B cell (primary cell): ENCODE data around the gene AMPH. TPM values are rescaled to one million over a fixed set of nuclear protein-coding genes. Genes with fewer than 3 reads are reported as not detected.

Experiments
- ATAC-seq: fragments of 200-7000 bp; cut with Tn5 transposase; one replicate; pipeline ENCODE4 v1.10.0; 2021; ENCODE audit warnings: low read depth, mild to moderate bottlenecking, moderate number of reproducible peaks, moderate library complexity
- CTCF ChIA-PET: fragments of 350-600 bp; sonication (Branson Sonifier 250); formaldehyde crosslinking; loops from one replicate; lab custom pipeline; 2021; ENCODE audit warnings: antibody characterized with exemption, inconsistent platforms; lab: Charles Lee
- POLR2A ChIA-PET: fragments of 350-600 bp; sonication (Branson Sonifier 250); formaldehyde crosslinking; loops from one replicate; lab custom pipeline; 2021; ENCODE audit warnings: antibody characterized with exemption; lab: Charles Lee
- DNase-seq: peaks from one replicate; pipeline ENCODE4 v3.0.0; 2013
- H2AFZ ChIP-seq: 2 replicates; pipeline ENCODE4 v1.6.1; 2012; ENCODE audit warnings: mild to moderate bottlenecking, low read depth, low read length; ENCODE audit not compliant: insufficient read depth, poor library complexity, severe bottlenecking
- H3K27ac ChIP-seq, 2 donors: 1 replicate in 1 of 2; 2 replicates in 1 of 2; pipeline ENCODE4 v1.5.1; 2012 to 2013; ENCODE audit warnings: low read length in 2 of 2, mild to moderate bottlenecking in 2 of 2, moderate library complexity in 1 of 2
- H3K27me3 ChIP-seq, 4 experiments: fragments of 200-600 bp in 1 of 4; sonication (generic) in 1 of 4; replicated peaks in 1 of 4; 1 replicate in 2 of 4; 2 replicates in 2 of 4; pipeline versions ENCODE4 v1.6.1 to v1.7.0; 2013 to 2016; ENCODE audit warnings: low read length in 3 of 4, mild to moderate bottlenecking in 2 of 4, mixed read lengths in 1 of 4, moderate library complexity in 1 of 4; ENCODE audit not compliant: insufficient read depth in 4 of 4, control insufficient read depth in 3 of 4; ENCODE audit errors: control extremely low read depth in 1 of 4
- H3K36me3 ChIP-seq, 2 experiments: replicated peaks in 1 of 2; 1 replicate in 1 of 2; 2 replicates in 1 of 2; pipeline versions ENCODE4 v1.6.1 to v1.7.1; 2013; ENCODE audit warnings: low read length in 1 of 2; ENCODE audit not compliant: insufficient read depth in 2 of 2, control insufficient read depth in 1 of 2; ENCODE audit errors: control extremely low read depth in 1 of 2, extremely low read depth in 1 of 2
- H3K4me1 ChIP-seq, 2 donors: fragments of 200-600 bp in 1 of 2; sonication (generic) in 1 of 2; 1 replicate in 1 of 2; 2 replicates in 1 of 2; pipeline versions ENCODE4 v1.5.1 to v1.6.1; 2013 to 2017; ENCODE audit warnings: low read length in 2 of 2; ENCODE audit not compliant: control insufficient read depth in 2 of 2, insufficient read depth in 2 of 2
- H3K4me2 ChIP-seq: replicated peaks from 2 replicates; pipeline ENCODE3; 2012; ENCODE audit warnings: mild to moderate bottlenecking, low read depth, low read length; ENCODE audit not compliant: poor library complexity, severe bottlenecking
- H3K4me3 ChIP-seq, 5 experiments: fragments of 200-600 bp in 1 of 5; sonication (generic) in 1 of 5; 1 replicate in 3 of 5; 2 replicates in 2 of 5; pipeline versions ENCODE4 v1.5.1 to v1.7.0; 2011 to 2016; ENCODE audit warnings: low read length in 4 of 5, mild to moderate bottlenecking in 4 of 5, low read depth in 2 of 5, control low read depth in 1 of 5, moderate library complexity in 1 of 5; ENCODE audit not compliant: insufficient read depth in 1 of 5; ENCODE audit errors: control extremely low read depth in 1 of 5, extremely low read depth in 1 of 5
- H3K79me2 ChIP-seq: fragments of 200-600 bp; sonication (generic); one replicate; pipeline ENCODE4 v1.6.0; 2016; ENCODE audit warnings: low read length; ENCODE audit not compliant: control insufficient read depth, insufficient read depth
- H3K9ac ChIP-seq: fragments of 200-600 bp; sonication (generic); 2 replicates; pipeline ENCODE4 v1.6.1; 2017; ENCODE audit warnings: mild to moderate bottlenecking, low read length, moderate library complexity
- H3K9me3 ChIP-seq, 3 donors: one replicate each; pipeline versions ENCODE4 v1.6.1 to v1.7.1; 2013; ENCODE audit warnings: low read length in 2 of 3; ENCODE audit not compliant: control insufficient read depth in 2 of 3, insufficient read depth in 1 of 3; ENCODE audit errors: control extremely low read depth in 1 of 3
- H4K20me1 ChIP-seq: 2 replicates; pipeline ENCODE4 v1.6.0; 2012; ENCODE audit warnings: mild to moderate bottlenecking, low read length; ENCODE audit not compliant: insufficient read depth, control insufficient read depth, poor library complexity, severe bottlenecking
- H3K27ac Mint-ChIP-seq: one replicate; pipeline ENCODE4 v1.8.0; 2021; ENCODE audit warnings: mixed read lengths
- H3K27me3 Mint-ChIP-seq: one replicate; pipeline ENCODE4 v1.8.0; 2021; ENCODE audit warnings: mixed read lengths
- H3K4me1 Mint-ChIP-seq: one replicate; pipeline ENCODE4 v1.8.0; 2021; ENCODE audit warnings: mixed read lengths
- H3K4me3 Mint-ChIP-seq: one replicate; pipeline ENCODE4 v1.8.0; 2021; ENCODE audit warnings: mixed read lengths
- H3K9me3 Mint-ChIP-seq: one replicate; pipeline ENCODE4 v1.8.0; 2022; ENCODE audit warnings: mixed read lengths; ENCODE audit not compliant: insufficient read depth
- CTCF ChIP-seq: fragments of 200-600 bp; IDR thresholded peaks from one replicate; pipeline ENCODE4 v1.8.0; 2022; ENCODE audit warnings: antibody characterized with exemption, mild to moderate bottlenecking
- EZH2 ChIP-seq: IDR thresholded peaks from 2 replicates; pipeline ENCODE4 v1.6.1; 2012; ENCODE audit warnings: borderline replicate concordance, low read depth, mild to moderate bottlenecking, moderate library complexity, low read length; ENCODE audit not compliant: insufficient read depth, poor library complexity, severe bottlenecking
- WGBS: methylation state at CpG from one replicate; pipeline ENCODE4 v1.1.5; 2013; ENCODE audit warnings: missing lambda C conversion rate; ENCODE audit not compliant: insufficient coverage; 5-methylcytosine and 5-hydroxymethylcytosine counted together
- intact Hi-C: fragments of 100-400 bp; cut with micrococcal nuclease; formaldehyde crosslinking; loops from one replicate; pipeline ENCODE4 v1.10.0; 2022
- polyA plus RNA-seq: library from polyadenylated mRNA; depleted of rRNA; stranded (reverse); fragments of >200 nt; gene quantifications from 2 replicates; pipeline ENCODE4 v1.2.3, GENCODE V29; 2012
- total RNA-seq, 2 donors: library from RNA; stranded (reverse); fragments of 120-200 nt in 1 of 2; gene quantifications; 1 replicate in 1 of 2; 2 replicates in 1 of 2; pipeline versions ENCODE4 v1.2.3 to v1.2.4, GENCODE V29; 2013 to 2022

AMPH gene
- total and polyA plus RNA-seq, 2 donors (not counting 1 experiment from before 2014, with no cell fraction given), result not detected

GRCh38 chr7:38448584-38449234 is 182.5 kb downstream of the AMPH start:
- H3K9me3 Mint-ChIP-seq, result no peaks in the 10 kb centered on the region
- H3K27me3 Mint-ChIP-seq, result peaks cover 11% of the 10 kb centered on the region
- no peak overlapping the region for H3K27ac ChIP-seq
- no peak for TF ChIP-seq EZH2
- TF ChIP-seq CTCF, result no peak
- no peaks in the 10 kb centered on the region for H3K79me2 ChIP-seq
- H3K4me1 ChIP-seq, result no peaks in the 10 kb centered on the region
- H3K27ac Mint-ChIP-seq, result no peak overlapping the region
- DNase-seq (no peak), ATAC-seq (no peak)
- POLR2A ChIA-PET, result no interaction called here
- H3K4me3 ChIP-seq, result no peak overlapping the region
- CTCF ChIA-PET, result no interaction called here
- H3K4me1 Mint-ChIP-seq, result no peaks in the 10 kb centered on the region
- H3K4me3 Mint-ChIP-seq, result no peak overlapping the region
- no CpG with 5 or more reads among the region's 5 CpGs for WGBS
- H2AFZ ChIP-seq, result no peak overlapping the region
- H3K27me3 ChIP-seq, result no peaks in the 10 kb centered on the region
- no peaks in the 10 kb centered on the region for H3K9me3 ChIP-seq
- no peak overlapping the region for H3K4me2 ChIP-seq
- no peaks in the 10 kb centered on the region for H3K36me3 ChIP-seq
- H3K9ac ChIP-seq, result no peak overlapping the region
- intact Hi-C loops, result no loop called here
- no peaks in the 10 kb centered on the region for H4K20me1 ChIP-seq

DNA sequence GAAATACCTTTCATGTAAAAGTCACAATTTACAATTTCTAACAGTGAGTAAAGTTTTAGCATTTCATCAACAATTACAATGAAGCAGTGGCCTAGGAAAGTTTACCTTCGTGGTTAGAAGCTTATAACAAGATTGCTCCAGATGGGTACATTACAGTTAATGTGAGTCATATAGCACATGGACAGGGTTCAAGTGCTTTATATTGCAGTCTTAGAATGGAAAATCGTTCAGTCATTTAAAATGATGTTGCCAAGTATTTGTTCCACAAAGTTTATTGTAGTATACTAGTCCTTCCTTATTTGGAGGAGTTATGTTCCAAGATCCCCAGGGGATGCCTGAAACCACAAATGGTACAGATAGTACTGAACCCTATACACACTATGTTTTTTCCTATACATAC is 183.1 kb downstream of the AMPH start:
- Histone ChIP-seq H2AFZ (no peak overlapping the region), H3K4me2 (no peak overlapping the region), H3K4me3 (no peak overlapping the region), H4K20me1 (no peaks in the 10 kb centered on the region), H3K4me1 (no peaks in the 10 kb centered on the region), H3K27me3 (no peaks in the 10 kb centered on the region), H3K27ac (no peak overlapping the region), H3K9ac (no peak overlapping the region), H3K9me3 (no peaks in the 10 kb centered on the region), H3K36me3 (no peaks in the 10 kb centered on the region), H3K79me2 (no peaks in the 10 kb centered on the region)
- DNase-seq, result no peak
- Mint-ChIP-seq H3K9me3 (no peaks in the 10 kb centered on the region), H3K27me3 (peaks cover 6% of the 10 kb centered on the region), H3K4me1 (no peaks in the 10 kb centered on the region), H3K4me3 (no peak overlapping the region), H3K27ac (no peak overlapping the region)
- intact Hi-C loops, result no loop called here
- ATAC-seq, result no peak
- CTCF ChIA-PET, result no interaction called here
- POLR2A ChIA-PET, result no interaction called here
- no CpG with 5 or more reads among the region's 2 CpGs for WGBS
- TF ChIP-seq EZH2 (no peak), CTCF (no peak)
